ENCODE data around the gene VAV3. TPM values are rescaled to one million over a fixed set of nuclear protein-coding genes. Genes with fewer than 3 reads are reported as not detected.

The VAV3 gene
- total and polyA plus RNA-seq, 2 donors (not counting 1 experiment from before 2014, with no cell fraction given): not detected

GRCh38 chr1:107807855-107808254 lies 157.1 kb downstream of the VAV3 start:
- H4K20me1 ChIP-seq (ENCODE audit: control insufficient read depth, extremely low read depth, insufficient read depth, low read length): no peaks in the 10 kb centered on the region
- H3K36me3 ChIP-seq (ENCODE audit: control insufficient read depth, insufficient read depth, low read length): no peaks in the 10 kb centered on the region
- DNase-seq (ENCODE audit: low read depth in 2 of 2): no peak
- H3K4me3 ChIP-seq (replicated peaks in 1 of 4; ENCODE audit: control extremely low read depth in 1 of 4, insufficient read depth in 1 of 4, low read depth in 3 of 4, low read length in 4 of 4): no peak overlapping the region
- H2AFZ ChIP-seq (ENCODE audit: low read length): no peak overlapping the region
- no peak overlapping the region for H3K4me2 ChIP-seq (ENCODE audit: extremely low read depth, insufficient read depth, low read length)
- H3K79me2 ChIP-seq (ENCODE audit: control insufficient read depth, insufficient read depth, low read length): no peaks in the 10 kb centered on the region
- peaks cover 2% of the 10 kb centered on the region for H3K27me3 ChIP-seq (ENCODE audit: control insufficient read depth, insufficient read depth, low read length)
- H3K27ac ChIP-seq (ENCODE audit: insufficient read depth, low read length): no peak overlapping the region
- TF ChIP-seq CTCF (conservative IDR thresholded peaks at IDR 0.05 in 1 of 2, IDR thresholded peaks at IDR 0.05 in 1 of 2; ENCODE audit: low read depth in 1 of 2, low read length in 2 of 2) (no peak), EZH2 (IDR thresholded peaks at IDR 0.05; ENCODE audit: low read length, missing control alignments) (no peak)
- H3K4me1 ChIP-seq (ENCODE audit: control insufficient read depth, extremely low read depth, insufficient read depth, low read length): no peaks in the 10 kb centered on the region
- H3K9me3 ChIP-seq (ENCODE audit: control insufficient read depth, insufficient read depth, low read depth, low read length): no peaks in the 10 kb centered on the region
- no peak overlapping the region for H3K9ac ChIP-seq (ENCODE audit: insufficient read depth, low read length)

GRCh38 chr1:107807405-107807804 lies 157.6 kb downstream of the VAV3 start:
- Histone ChIP-seq H3K4me3 (replicated peaks in 1 of 4; ENCODE audit: control extremely low read depth in 1 of 4, insufficient read depth in 1 of 4, low read depth in 3 of 4, low read length in 4 of 4) (no peak overlapping the region), H3K79me2 (ENCODE audit: control insufficient read depth, insufficient read depth, low read length) (no peaks in the 10 kb centered on the region), H3K36me3 (ENCODE audit: control insufficient read depth, insufficient read depth, low read length) (no peaks in the 10 kb centered on the region), H3K27ac (ENCODE audit: insufficient read depth, low read length) (no peak overlapping the region), H3K4me1 (ENCODE audit: control insufficient read depth, extremely low read depth, insufficient read depth, low read length) (no peaks in the 10 kb centered on the region), H3K27me3 (ENCODE audit: control insufficient read depth, insufficient read depth, low read length) (peaks cover 2% of the 10 kb centered on the region), H3K4me2 (ENCODE audit: extremely low read depth, insufficient read depth, low read length) (no peak overlapping the region), H3K9me3 (ENCODE audit: control insufficient read depth, insufficient read depth, low read depth, low read length) (no peaks in the 10 kb centered on the region), H4K20me1 (ENCODE audit: control insufficient read depth, extremely low read depth, insufficient read depth, low read length) (no peaks in the 10 kb centered on the region), H2AFZ (ENCODE audit: low read length) (no peak overlapping the region), H3K9ac (ENCODE audit: insufficient read depth, low read length) (no peak overlapping the region)
- TF ChIP-seq CTCF (conservative IDR thresholded peaks at IDR 0.05 in 1 of 2, IDR thresholded peaks at IDR 0.05 in 1 of 2; ENCODE audit: low read depth in 1 of 2, low read length in 2 of 2) (no peak), EZH2 (IDR thresholded peaks at IDR 0.05; ENCODE audit: low read length, missing control alignments) (no peak)
- DNase-seq (ENCODE audit: low read depth in 2 of 2): no peak

GRCh38 chr1:107806902-107807301 lies 158.1 kb downstream of the VAV3 start:
- H3K9ac ChIP-seq (ENCODE audit: insufficient read depth, low read length): no peak overlapping the region
- DNase-seq (ENCODE audit: low read depth in 2 of 2): no peak
- no peaks in the 10 kb centered on the region for H3K4me1 ChIP-seq (ENCODE audit: control insufficient read depth, extremely low read depth, insufficient read depth, low read length)
- no peaks in the 10 kb centered on the region for H3K9me3 ChIP-seq (ENCODE audit: control insufficient read depth, insufficient read depth, low read depth, low read length)
- no peak overlapping the region for H3K4me2 ChIP-seq (ENCODE audit: extremely low read depth, insufficient read depth, low read length)
- no peak overlapping the region for H3K4me3 ChIP-seq (replicated peaks in 1 of 4; ENCODE audit: control extremely low read depth in 1 of 4, insufficient read depth in 1 of 4, low read depth in 3 of 4, low read length in 4 of 4)
- TF ChIP-seq CTCF (conservative IDR thresholded peaks at IDR 0.05 in 1 of 2, IDR thresholded peaks at IDR 0.05 in 1 of 2; ENCODE audit: low read depth in 1 of 2, low read length in 2 of 2) (no peak), EZH2 (IDR thresholded peaks at IDR 0.05; ENCODE audit: low read length, missing control alignments) (no peak)
- no peak overlapping the region for H2AFZ ChIP-seq (ENCODE audit: low read length)
- no peak overlapping the region for H3K27ac ChIP-seq (ENCODE audit: insufficient read depth, low read length)
- H3K36me3 ChIP-seq (ENCODE audit: control insufficient read depth, insufficient read depth, low read length): no peaks in the 10 kb centered on the region
- no peaks in the 10 kb centered on the region for H4K20me1 ChIP-seq (ENCODE audit: control insufficient read depth, extremely low read depth, insufficient read depth, low read length)
- H3K27me3 ChIP-seq (ENCODE audit: control insufficient read depth, insufficient read depth, low read length): peaks cover 2% of the 10 kb centered on the region
- H3K79me2 ChIP-seq (ENCODE audit: control insufficient read depth, insufficient read depth, low read length): no peaks in the 10 kb centered on the region

All from fibroblast of lung (primary cell).